ENCODE data around the gene PPP2R2C.

PPP2R2C gene

DNA sequence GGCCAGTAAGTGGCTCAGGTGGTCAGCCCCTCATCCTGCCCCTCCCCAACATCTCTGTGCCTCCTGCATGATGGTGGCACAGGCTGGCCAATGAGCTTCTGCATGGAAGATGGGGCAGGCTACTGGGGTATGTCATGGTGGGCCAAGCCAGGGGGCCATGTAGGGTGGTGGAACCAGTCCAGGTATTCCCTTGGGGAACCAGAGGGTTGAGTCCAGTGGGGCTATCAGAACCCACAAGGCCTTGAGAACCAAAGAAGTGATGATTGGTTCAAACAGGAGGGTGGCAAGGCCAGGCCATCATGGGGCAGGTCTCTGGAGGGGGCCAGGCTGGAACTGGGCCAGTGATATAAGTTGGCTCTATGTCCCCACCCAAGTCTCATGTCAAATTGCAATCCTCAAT, 18.8 kb upstream of the PPP2R2C start:
- DNase-seq (ENCODE audit: low spot score), result peak; percentile 2
- in situ Hi-C loops (cut with MboI; ENCODE audit: low sequenced_read_pairs, unreplicated experiment), result no loop called here
- no peak for TF ChIP-seq CTCF (IDR thresholded peaks at IDR 0.05; ENCODE audit: borderline replicate concordance, control extremely low read depth, extremely low read depth, insufficient read depth, missing control alignments)

DNA sequence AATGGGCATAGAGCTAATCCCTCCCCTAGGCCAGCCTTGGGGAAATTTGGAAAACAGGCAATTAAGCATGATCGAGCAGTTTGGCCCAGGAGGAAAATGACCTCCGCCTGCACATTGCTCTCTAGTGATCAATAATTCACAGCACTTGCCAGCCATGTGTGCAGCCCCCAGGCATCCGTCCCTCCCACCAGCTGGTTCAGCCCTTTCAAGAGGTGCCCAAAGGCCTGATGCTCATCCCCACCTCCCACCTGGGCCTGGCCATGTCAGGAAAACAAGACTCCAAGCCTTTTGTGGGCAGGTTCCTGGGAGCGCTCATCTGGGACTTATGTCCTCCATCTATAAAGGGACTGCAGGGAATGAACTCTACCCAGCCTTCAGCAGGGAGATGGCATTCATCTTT, 17.5 kb upstream of the PPP2R2C start:
- in situ Hi-C loops (cut with MboI; ENCODE audit: low sequenced_read_pairs, unreplicated experiment), result no loop called here
- no peak for TF ChIP-seq CTCF (IDR thresholded peaks at IDR 0.05; ENCODE audit: borderline replicate concordance, control extremely low read depth, extremely low read depth, insufficient read depth, missing control alignments)
- no peak for DNase-seq (ENCODE audit: low spot score)

DNA sequence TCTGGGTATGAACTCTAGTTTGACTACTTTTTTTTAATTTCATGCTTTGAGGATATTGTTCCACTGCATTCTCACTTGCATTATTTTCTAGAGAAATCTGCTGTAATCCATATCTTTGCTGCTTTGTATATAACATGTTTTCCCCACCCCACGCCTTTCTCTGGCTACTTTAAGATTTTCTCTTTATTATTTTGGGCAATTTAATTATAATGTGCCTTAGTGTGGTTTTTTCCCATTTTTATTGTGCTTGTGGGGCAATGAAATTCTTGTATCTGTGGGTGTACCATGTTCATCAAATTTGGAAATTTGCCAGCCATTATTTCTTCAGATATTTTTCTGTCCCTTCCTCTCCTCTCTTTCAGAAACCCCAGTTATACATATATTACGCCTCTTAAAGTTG, 15.1 kb upstream of the PPP2R2C start:
- in situ Hi-C loops (cut with MboI; ENCODE audit: low sequenced_read_pairs, unreplicated experiment), result no loop called here
- no peak for TF ChIP-seq CTCF (IDR thresholded peaks at IDR 0.05; ENCODE audit: borderline replicate concordance, control extremely low read depth, extremely low read depth, insufficient read depth, missing control alignments)

GRCh38 chr4:6480534-6481088, 8.2 kb upstream of the PPP2R2C start:
- no peak for DNase-seq (ENCODE audit: low spot score)
- TF ChIP-seq CTCF (IDR thresholded peaks at IDR 0.05; ENCODE audit: borderline replicate concordance, control extremely low read depth, extremely low read depth, insufficient read depth, missing control alignments), result no peak
- in situ Hi-C loops (cut with MboI; ENCODE audit: low sequenced_read_pairs, unreplicated experiment), result no loop called here

More for the DNA sequence above, 15.1 kb upstream of the PPP2R2C start:
- DNase-seq (ENCODE audit: low spot score), result no peak

DNA sequence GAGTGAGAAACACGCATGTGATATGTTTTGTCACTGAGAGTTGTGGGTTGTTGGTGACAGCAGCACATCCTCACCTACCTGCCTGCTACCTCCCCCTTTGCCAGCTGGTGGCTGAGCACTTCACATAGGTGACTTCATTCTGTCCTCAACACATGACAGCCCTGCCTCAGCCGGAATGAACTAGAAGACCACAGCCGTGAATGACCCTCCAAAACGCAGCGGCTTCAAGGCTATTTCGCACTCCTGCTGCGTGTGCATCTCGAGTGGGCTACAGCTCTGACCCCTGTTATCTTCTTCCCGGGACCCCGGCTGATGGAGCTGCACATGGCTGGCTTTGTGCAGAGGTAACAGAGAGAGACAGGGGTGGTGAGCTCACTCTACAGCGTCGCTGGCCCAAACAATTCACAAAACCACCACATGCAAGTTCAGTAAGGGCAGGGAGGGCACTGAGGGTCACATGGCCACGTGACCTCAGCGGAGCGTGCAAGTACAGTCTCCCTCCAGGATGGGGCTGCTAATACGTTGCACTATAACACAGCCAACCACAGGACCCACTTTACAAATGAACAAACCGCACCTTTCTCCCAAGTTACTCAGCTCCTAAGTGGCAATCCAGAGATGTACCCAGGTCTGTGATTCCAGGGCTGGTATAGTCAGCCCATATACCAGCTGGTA, 6.3 kb upstream of the PPP2R2C start:
- no peak for TF ChIP-seq CTCF (IDR thresholded peaks at IDR 0.05; ENCODE audit: borderline replicate concordance, control extremely low read depth, extremely low read depth, insufficient read depth, missing control alignments)
- in situ Hi-C loops (cut with MboI; ENCODE audit: low sequenced_read_pairs, unreplicated experiment), result no loop called here
- DNase-seq (ENCODE audit: low spot score), result no peak

DNA sequence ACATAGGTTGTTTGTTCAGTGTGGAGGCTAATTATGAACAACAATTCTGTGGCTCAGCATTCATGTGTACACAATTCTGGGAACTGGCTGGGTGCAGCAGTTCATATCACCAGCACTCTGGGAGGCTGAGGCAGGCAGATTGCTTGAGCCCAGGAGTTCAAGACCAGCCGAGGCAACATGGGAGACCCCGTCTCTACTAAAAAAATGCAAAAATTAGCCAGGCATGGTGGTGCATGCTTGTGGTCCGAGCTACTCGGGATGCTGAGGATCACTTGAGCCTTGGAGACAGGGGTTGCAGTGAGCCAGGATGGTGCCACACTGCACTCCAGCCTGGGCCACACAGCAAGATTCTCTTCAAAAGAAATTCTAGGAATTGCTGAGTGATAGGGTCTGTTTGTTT, 4.5 kb upstream of the PPP2R2C start:
- no peak for DNase-seq (ENCODE audit: low spot score)
- no peak for TF ChIP-seq CTCF (IDR thresholded peaks at IDR 0.05; ENCODE audit: borderline replicate concordance, control extremely low read depth, extremely low read depth, insufficient read depth, missing control alignments)
- in situ Hi-C loops (cut with MboI; ENCODE audit: low sequenced_read_pairs, unreplicated experiment), result no loop called here
